B cell (primary cell): ENCODE results near the gene ADK. TPM values are rescaled to one million over a fixed set of nuclear protein-coding genes. Genes with fewer than 3 reads are reported as not detected.

Source experiments
- ATAC-seq: fragments of 200-7000 bp; cut with Tn5 transposase; one replicate; pipeline ENCODE4 v1.10.0; 2021; ENCODE audit warnings: low read depth, mild to moderate bottlenecking, moderate number of reproducible peaks, moderate library complexity
- CTCF ChIA-PET: fragments of 350-600 bp; sonication (Branson Sonifier 250); formaldehyde crosslinking; loops from one replicate; lab custom pipeline; 2021; ENCODE audit warnings: antibody characterized with exemption, inconsistent platforms; lab: Charles Lee
- POLR2A ChIA-PET: fragments of 350-600 bp; sonication (Branson Sonifier 250); formaldehyde crosslinking; loops from one replicate; lab custom pipeline; 2021; ENCODE audit warnings: antibody characterized with exemption; lab: Charles Lee
- DNase-seq: peaks from one replicate; pipeline ENCODE4 v3.0.0; 2013
- H2AFZ ChIP-seq: 2 replicates; pipeline ENCODE4 v1.6.1; 2012; ENCODE audit warnings: mild to moderate bottlenecking, low read depth, low read length; ENCODE audit not compliant: insufficient read depth, poor library complexity, severe bottlenecking
- H3K27ac ChIP-seq, 2 donors: 1 replicate in 1 of 2; 2 replicates in 1 of 2; pipeline ENCODE4 v1.5.1; 2012 to 2013; ENCODE audit warnings: low read length in 2 of 2, mild to moderate bottlenecking in 2 of 2, moderate library complexity in 1 of 2
- H3K27me3 ChIP-seq, 4 experiments: fragments of 200-600 bp in 1 of 4; sonication (generic) in 1 of 4; replicated peaks in 1 of 4; 1 replicate in 2 of 4; 2 replicates in 2 of 4; pipeline versions ENCODE4 v1.6.1 to v1.7.0; 2013 to 2016; ENCODE audit warnings: low read length in 3 of 4, mild to moderate bottlenecking in 2 of 4, mixed read lengths in 1 of 4, moderate library complexity in 1 of 4; ENCODE audit not compliant: insufficient read depth in 4 of 4, control insufficient read depth in 3 of 4; ENCODE audit errors: control extremely low read depth in 1 of 4
- H3K36me3 ChIP-seq, 2 experiments: replicated peaks in 1 of 2; 1 replicate in 1 of 2; 2 replicates in 1 of 2; pipeline versions ENCODE4 v1.6.1 to v1.7.1; 2013; ENCODE audit warnings: low read length in 1 of 2; ENCODE audit not compliant: insufficient read depth in 2 of 2, control insufficient read depth in 1 of 2; ENCODE audit errors: control extremely low read depth in 1 of 2, extremely low read depth in 1 of 2
- H3K4me1 ChIP-seq, 2 donors: fragments of 200-600 bp in 1 of 2; sonication (generic) in 1 of 2; 1 replicate in 1 of 2; 2 replicates in 1 of 2; pipeline versions ENCODE4 v1.5.1 to v1.6.1; 2013 to 2017; ENCODE audit warnings: low read length in 2 of 2; ENCODE audit not compliant: control insufficient read depth in 2 of 2, insufficient read depth in 2 of 2
- H3K4me2 ChIP-seq: replicated peaks from 2 replicates; pipeline ENCODE3; 2012; ENCODE audit warnings: mild to moderate bottlenecking, low read depth, low read length; ENCODE audit not compliant: poor library complexity, severe bottlenecking
- H3K4me3 ChIP-seq, 5 experiments: fragments of 200-600 bp in 1 of 5; sonication (generic) in 1 of 5; 1 replicate in 3 of 5; 2 replicates in 2 of 5; pipeline versions ENCODE4 v1.5.1 to v1.7.0; 2011 to 2016; ENCODE audit warnings: low read length in 4 of 5, mild to moderate bottlenecking in 4 of 5, low read depth in 2 of 5, control low read depth in 1 of 5, moderate library complexity in 1 of 5; ENCODE audit not compliant: insufficient read depth in 1 of 5; ENCODE audit errors: control extremely low read depth in 1 of 5, extremely low read depth in 1 of 5
- H3K79me2 ChIP-seq: fragments of 200-600 bp; sonication (generic); one replicate; pipeline ENCODE4 v1.6.0; 2016; ENCODE audit warnings: low read length; ENCODE audit not compliant: control insufficient read depth, insufficient read depth
- H3K9ac ChIP-seq: fragments of 200-600 bp; sonication (generic); 2 replicates; pipeline ENCODE4 v1.6.1; 2017; ENCODE audit warnings: mild to moderate bottlenecking, low read length, moderate library complexity
- H3K9me3 ChIP-seq, 3 donors: one replicate each; pipeline versions ENCODE4 v1.6.1 to v1.7.1; 2013; ENCODE audit warnings: low read length in 2 of 3; ENCODE audit not compliant: control insufficient read depth in 2 of 3, insufficient read depth in 1 of 3; ENCODE audit errors: control extremely low read depth in 1 of 3
- H4K20me1 ChIP-seq: 2 replicates; pipeline ENCODE4 v1.6.0; 2012; ENCODE audit warnings: mild to moderate bottlenecking, low read length; ENCODE audit not compliant: insufficient read depth, control insufficient read depth, poor library complexity, severe bottlenecking
- H3K27ac Mint-ChIP-seq: one replicate; pipeline ENCODE4 v1.8.0; 2021; ENCODE audit warnings: mixed read lengths
- H3K27me3 Mint-ChIP-seq: one replicate; pipeline ENCODE4 v1.8.0; 2021; ENCODE audit warnings: mixed read lengths
- H3K4me1 Mint-ChIP-seq: one replicate; pipeline ENCODE4 v1.8.0; 2021; ENCODE audit warnings: mixed read lengths
- H3K4me3 Mint-ChIP-seq: one replicate; pipeline ENCODE4 v1.8.0; 2021; ENCODE audit warnings: mixed read lengths
- H3K9me3 Mint-ChIP-seq: one replicate; pipeline ENCODE4 v1.8.0; 2022; ENCODE audit warnings: mixed read lengths; ENCODE audit not compliant: insufficient read depth
- CTCF ChIP-seq: fragments of 200-600 bp; IDR thresholded peaks from one replicate; pipeline ENCODE4 v1.8.0; 2022; ENCODE audit warnings: antibody characterized with exemption, mild to moderate bottlenecking
- EZH2 ChIP-seq: IDR thresholded peaks from 2 replicates; pipeline ENCODE4 v1.6.1; 2012; ENCODE audit warnings: borderline replicate concordance, low read depth, mild to moderate bottlenecking, moderate library complexity, low read length; ENCODE audit not compliant: insufficient read depth, poor library complexity, severe bottlenecking
- WGBS: methylation state at CpG from one replicate; pipeline ENCODE4 v1.1.5; 2013; ENCODE audit warnings: missing lambda C conversion rate; ENCODE audit not compliant: insufficient coverage; 5-methylcytosine and 5-hydroxymethylcytosine counted together
- intact Hi-C: fragments of 100-400 bp; cut with micrococcal nuclease; formaldehyde crosslinking; loops from one replicate; pipeline ENCODE4 v1.10.0; 2022
- polyA plus RNA-seq: library from polyadenylated mRNA; depleted of rRNA; stranded (reverse); fragments of >200 nt; gene quantifications from 2 replicates; pipeline ENCODE4 v1.2.3, GENCODE V29; 2012
- total RNA-seq, 2 donors: library from RNA; stranded (reverse); fragments of 120-200 nt in 1 of 2; gene quantifications; 1 replicate in 1 of 2; 2 replicates in 1 of 2; pipeline versions ENCODE4 v1.2.3 to v1.2.4, GENCODE V29; 2013 to 2022

The ADK gene
- total and polyA plus RNA-seq, 2 donors (not counting 1 experiment from before 2014, with no cell fraction given) = 37.2 to 52.6 TPM

GRCh38 chr10:74156919-74157289 is 5.9 kb downstream of the ADK start:
- H3K4me1 ChIP-seq = peaks cover 53 to 62% of the 10 kb centered on the region in 2 donors
- H3K9me3 ChIP-seq = no peaks in the 10 kb centered on the region
- peaks cover 77% of the 10 kb centered on the region for H3K4me1 Mint-ChIP-seq
- ChIA-PET POLR2A (interaction anchor here (0.5 to 1.3 kb wide), 4 partner anchors 12 to 966 kb away, joined by 3 to 13 read pairs (median 4); no protein-coding TSS in a partner anchor), CTCF (interaction anchor here (0.7 to 2.9 kb wide), 5 partner anchors 9 to 72 kb away, joined by 3 to 16 read pairs (median 3); no protein-coding TSS in a partner anchor)
- no peaks in the 10 kb centered on the region for H3K9me3 Mint-ChIP-seq
- no peaks in the 10 kb centered on the region for H4K20me1 ChIP-seq
- H2AFZ ChIP-seq = no peak overlapping the region
- H3K4me3 ChIP-seq = no peak overlapping the region
- no CpG with 5 or more reads among the region's 2 CpGs for WGBS
- H3K4me3 Mint-ChIP-seq = peak overlapping the region; percentile 44
- no peaks in the 10 kb centered on the region for H3K27me3 Mint-ChIP-seq
- intact Hi-C loops = no loop called here
- H3K27ac Mint-ChIP-seq = peak overlapping the region; percentile 72
- peak overlapping the region; percentile 36 for H3K4me2 ChIP-seq
- peaks cover 0 to 6% of the 10 kb centered on the region in 2 experiments for H3K36me3 ChIP-seq
- no peak overlapping the region for H3K9ac ChIP-seq
- TF ChIP-seq CTCF (no peak), EZH2 (no peak)
- H3K79me2 ChIP-seq = peaks cover 95% of the 10 kb centered on the region
- no peaks in the 10 kb centered on the region for H3K27me3 ChIP-seq
- H3K27ac ChIP-seq = peak overlapping the region in 1 of 2 donors; percentile 74
- DNase-seq (peak; percentile 29), ATAC-seq (peak; percentile 54)

- ChIA-PET POLR2A (no interaction called here), CTCF (no interaction called here)
- Histone ChIP-seq H3K4me2 (no peak overlapping the region), H3K79me2 (peaks cover 92% of the 10 kb centered on the region), H3K27ac (peak overlapping the region in 1 of 2 donors; percentile 41), H3K27me3 (no peaks in the 10 kb centered on the region), H4K20me1 (no peaks in the 10 kb centered on the region), H3K9ac (no peak overlapping the region), H2AFZ (no peak overlapping the region), H3K36me3 (peaks cover 0 to 3% of the 10 kb centered on the region in 2 experiments), H3K9me3 (no peaks in the 10 kb centered on the region), H3K4me1 (peaks cover 51 to 67% of the 10 kb centered on the region in 2 donors), H3K4me3 (no peak overlapping the region)
- no peaks in the 10 kb centered on the region for H3K9me3 Mint-ChIP-seq
- intact Hi-C loops = no loop called here
- no peaks in the 10 kb centered on the region for H3K27me3 Mint-ChIP-seq
- peak overlapping the region; percentile 35 for H3K27ac Mint-ChIP-seq
- ATAC-seq (no peak), DNase-seq (no peak)
- no peak overlapping the region for H3K4me3 Mint-ChIP-seq
- no peak for TF ChIP-seq CTCF
- no peak for TF ChIP-seq EZH2
- 100% methylated on average over 1 of the region's 3 CpGs for WGBS
- H3K4me1 Mint-ChIP-seq = peaks cover 72% of the 10 kb centered on the region
Observed at GRCh38 chr10:74160013-74160412, 9.0 kb downstream of the ADK start.
